Fibroblast of villous mesenchyme (primary cell): ENCODE data around the gene C8B. TPM values are rescaled to one million over a fixed set of nuclear protein-coding genes. Genes with fewer than 3 reads are reported as not detected.

Experiments
- DNase-seq: peaks from one replicate; pipeline ENCODE4 v3.0.0-alpha.2; 2010; ENCODE audit warnings: low read depth
- H3K4me3 ChIP-seq: 2 replicates; pipeline ENCODE4 v1.5.1; 2011; ENCODE audit warnings: low read depth, mild to moderate bottlenecking, low read length
- total RNA-seq: library from RNA; depleted of rRNA; stranded (reverse); fragments of >200 nt; gene quantifications from 2 replicates; pipeline ENCODE4 v1.2.3, GENCODE V29; 2012
- TF ChIP-seq, protein P1 (sequence below): IDR thresholded peaks from 2 replicates; pipeline ENCODE4 v1.5.1; 2012; ENCODE audit warnings: low read depth, mild to moderate bottlenecking, low read length; ENCODE audit not compliant: insufficient read depth

Gene C8B
- total RNA-seq, 1 donor: not detected

DNA sequence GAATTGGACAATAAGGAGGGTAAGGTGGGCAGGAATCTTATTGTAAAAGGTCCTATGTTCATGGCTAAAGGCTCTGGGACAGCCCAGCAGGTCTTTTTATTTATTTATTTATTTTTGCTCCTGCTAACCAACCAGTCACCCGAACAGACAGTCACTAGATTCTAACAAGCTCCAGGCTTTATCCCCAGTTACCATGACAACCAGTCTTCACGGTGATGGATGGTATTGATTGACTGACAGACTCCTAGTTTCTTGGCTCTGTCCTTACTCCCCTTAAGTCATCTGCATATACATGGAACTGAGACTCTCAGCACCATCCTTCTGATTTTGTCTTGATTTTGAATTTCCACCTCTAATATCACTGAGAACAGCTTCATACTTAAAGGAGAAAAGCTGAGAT is 66.9 kb downstream of the C8B start:
- DNase-seq: no peak
- H3K4me3 ChIP-seq: no peak overlapping the region
- TF ChIP-seq, protein P1, sequence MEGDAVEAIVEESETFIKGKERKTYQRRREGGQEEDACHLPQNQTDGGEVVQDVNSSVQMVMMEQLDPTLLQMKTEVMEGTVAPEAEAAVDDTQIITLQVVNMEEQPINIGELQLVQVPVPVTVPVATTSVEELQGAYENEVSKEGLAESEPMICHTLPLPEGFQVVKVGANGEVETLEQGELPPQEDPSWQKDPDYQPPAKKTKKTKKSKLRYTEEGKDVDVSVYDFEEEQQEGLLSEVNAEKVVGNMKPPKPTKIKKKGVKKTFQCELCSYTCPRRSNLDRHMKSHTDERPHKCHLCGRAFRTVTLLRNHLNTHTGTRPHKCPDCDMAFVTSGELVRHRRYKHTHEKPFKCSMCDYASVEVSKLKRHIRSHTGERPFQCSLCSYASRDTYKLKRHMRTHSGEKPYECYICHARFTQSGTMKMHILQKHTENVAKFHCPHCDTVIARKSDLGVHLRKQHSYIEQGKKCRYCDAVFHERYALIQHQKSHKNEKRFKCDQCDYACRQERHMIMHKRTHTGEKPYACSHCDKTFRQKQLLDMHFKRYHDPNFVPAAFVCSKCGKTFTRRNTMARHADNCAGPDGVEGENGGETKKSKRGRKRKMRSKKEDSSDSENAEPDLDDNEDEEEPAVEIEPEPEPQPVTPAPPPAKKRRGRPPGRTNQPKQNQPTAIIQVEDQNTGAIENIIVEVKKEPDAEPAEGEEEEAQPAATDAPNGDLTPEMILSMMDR: no peak

DNA sequence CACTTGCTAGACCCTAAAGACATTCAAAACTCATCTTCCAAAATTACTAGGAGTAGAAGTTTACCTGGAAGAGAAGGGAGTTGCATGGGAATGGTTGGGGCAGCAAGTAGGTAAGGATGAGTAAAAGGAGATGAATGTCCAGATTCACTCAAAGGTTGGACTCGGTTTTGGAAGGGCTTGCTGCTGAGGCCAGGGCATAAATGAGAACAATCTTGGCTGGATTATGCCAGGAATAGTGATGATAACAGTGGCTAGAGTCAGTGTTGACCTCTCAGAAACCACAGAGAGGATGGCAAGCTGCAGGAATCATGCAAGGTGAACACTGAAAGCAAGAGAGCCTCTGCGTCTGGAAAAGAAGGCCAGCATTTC is 67.8 kb downstream of the C8B start:
- TF ChIP-seq, protein P1: no peak
- H3K4me3 ChIP-seq: no peak overlapping the region
- no peak for DNase-seq

DNA sequence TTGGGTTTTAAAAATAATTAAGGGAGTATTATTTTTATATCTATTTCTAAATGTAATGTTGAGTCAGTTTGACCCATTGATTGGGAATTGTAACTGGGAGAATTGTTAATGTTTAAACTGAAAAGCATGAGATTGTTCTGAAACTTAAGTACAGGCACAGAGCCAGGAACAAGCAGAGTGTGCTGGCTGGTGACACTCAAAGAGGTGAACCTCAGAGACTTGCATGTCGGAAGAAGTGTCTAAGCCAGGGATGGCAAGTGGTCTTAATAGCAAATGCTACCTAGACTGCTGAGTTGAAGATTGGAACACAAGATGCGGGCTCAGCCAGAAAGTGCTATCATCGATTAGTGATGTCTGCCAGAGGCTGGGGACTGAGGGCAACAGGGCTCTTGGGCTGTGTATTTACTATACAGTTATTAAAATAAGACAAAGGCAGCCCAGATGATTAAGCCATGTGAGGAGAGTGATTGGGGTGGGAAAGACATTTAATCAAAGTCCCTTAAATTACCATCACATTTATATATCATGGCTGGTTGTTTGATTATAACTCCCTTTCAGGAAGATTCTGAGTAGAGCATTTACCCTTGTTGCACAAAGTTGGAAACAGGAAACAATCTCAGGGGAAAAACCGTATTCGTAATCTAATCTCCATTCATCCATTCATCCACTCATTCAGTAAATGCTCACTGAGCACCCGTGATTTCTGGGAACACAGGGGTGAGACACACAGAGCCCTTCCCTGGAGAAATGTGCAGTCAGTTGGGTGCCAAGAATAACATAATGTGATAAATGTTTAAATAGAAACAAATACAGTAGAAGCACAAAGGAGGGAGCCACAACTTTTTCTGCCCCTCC is 68.4 kb downstream of the C8B start:
- TF ChIP-seq, protein P1: no peak
- no peak for DNase-seq
- no peak overlapping the region for H3K4me3 ChIP-seq

DNA sequence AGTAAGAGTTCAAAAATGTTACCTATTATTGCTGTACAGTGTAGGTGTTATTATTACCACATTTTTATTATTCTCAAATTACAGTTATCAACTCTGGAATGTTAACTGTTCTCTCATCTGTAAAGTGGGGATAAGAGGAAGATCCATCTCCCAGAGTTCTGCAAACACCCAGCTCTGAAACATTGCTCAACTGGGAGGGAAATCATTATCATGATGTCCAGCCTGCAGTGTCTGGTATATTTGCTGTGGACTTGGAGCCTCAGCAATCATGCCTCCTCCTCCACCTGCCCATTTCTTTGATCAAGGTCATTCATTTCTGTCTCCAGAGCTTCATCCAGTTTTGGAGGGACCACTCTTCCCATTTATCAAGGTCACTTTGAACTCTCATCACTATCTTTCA is 71.8 kb downstream of the C8B start:
- DNase-seq: no peak
- H3K4me3 ChIP-seq: no peak overlapping the region
- TF ChIP-seq, protein P1: no peak

DNA sequence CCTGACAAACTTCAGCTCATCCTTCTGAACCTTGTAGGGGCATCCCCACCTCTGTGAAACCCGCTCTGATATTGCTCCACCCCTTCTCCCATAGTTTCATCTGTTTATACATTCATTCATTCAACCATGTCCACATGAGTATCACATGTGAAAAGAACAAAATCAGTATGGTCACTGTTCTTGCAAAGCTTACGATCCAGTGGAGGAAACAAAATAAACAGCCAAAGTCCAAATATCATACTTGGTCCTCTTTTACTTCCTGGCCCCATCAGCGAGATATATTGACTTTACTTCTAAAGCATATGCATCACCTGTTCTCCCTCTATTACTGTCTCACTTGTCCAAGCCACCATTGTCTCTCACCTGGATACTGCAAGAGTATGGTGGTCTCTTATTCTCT is 75.6 kb downstream of the C8B start:
- H3K4me3 ChIP-seq: no peak overlapping the region
- DNase-seq: no peak
- TF ChIP-seq, protein P1: no peak

DNA sequence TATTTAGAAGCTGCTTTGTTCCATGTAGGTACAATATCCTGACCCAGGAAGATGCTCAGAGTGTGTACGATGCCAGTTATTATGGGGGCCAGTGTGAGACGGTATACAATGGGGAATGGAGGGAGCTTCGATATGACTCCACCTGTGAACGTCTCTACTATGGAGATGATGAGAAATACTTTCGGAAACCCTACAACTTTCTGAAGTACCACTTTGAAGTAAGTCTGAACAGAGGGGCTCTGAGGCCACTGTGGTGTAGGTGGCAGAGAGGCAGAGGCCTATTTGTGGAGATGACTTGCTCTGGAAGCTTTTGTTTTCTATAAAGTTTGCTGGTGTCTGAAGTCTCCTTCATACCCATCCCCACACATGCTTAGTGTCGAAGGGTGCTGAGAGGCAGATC is 84.4 kb downstream of the C8B start:
- TF ChIP-seq, protein P1: no peak
- DNase-seq: no peak
- H3K4me3 ChIP-seq: no peak overlapping the region

DNA sequence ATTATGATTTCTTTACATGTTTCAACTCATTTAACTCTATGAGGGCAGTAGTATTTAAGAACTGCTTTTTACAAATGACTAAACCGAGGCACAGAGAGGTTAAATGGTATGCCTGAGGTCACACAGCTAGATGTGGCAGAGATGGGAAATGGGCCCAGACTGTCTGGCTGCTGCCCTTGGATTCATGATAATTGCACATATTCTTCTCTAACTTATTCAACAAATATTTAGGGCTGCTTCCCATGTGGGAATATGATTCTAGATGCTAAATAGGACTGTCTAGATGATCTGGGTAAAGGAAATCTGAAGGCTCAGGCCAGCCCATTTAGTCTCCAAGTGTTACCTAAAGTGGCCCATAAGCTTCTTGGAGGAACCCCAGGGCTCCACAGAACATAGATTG is 85.0 kb downstream of the C8B start:
- no peak for DNase-seq
- H3K4me3 ChIP-seq: no peak overlapping the region
- TF ChIP-seq, protein P1: no peak
